ENCODE data around the gene KCNQ1.

Gene KCNQ1

GRCh38 chr11:2511421-2512369 lies 66.9 kb downstream of the KCNQ1 start:
- no peak for DNase-seq (ENCODE audit: low spot score)

- DNase-seq (ENCODE audit: low spot score): no peak
These were observed 67.9 kb downstream of the KCNQ1 start for GRCh38 chr11:2512431-2513407.

DNA sequence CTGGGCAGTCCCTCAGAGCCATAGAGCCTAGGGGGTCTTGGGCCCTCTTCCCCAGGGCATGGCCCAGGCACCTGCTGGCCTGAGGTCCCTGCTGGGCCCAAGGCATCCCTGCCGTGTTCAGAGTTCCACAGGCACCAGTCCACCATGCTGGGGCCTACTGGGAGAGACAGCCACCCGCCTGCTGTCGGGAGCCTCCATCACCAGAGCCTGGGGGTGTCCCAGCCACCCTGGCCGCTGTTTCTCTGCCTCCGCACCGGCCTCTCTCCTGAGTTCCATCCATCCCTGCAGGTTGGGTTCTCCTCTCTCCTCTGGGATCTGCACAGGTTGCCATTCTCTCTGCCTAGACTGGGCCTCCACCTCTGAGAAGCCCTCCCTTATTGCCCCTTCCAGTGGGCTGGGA lies 68.6 kb downstream of the KCNQ1 start:
- no peak for DNase-seq (ENCODE audit: low spot score)

DNA sequence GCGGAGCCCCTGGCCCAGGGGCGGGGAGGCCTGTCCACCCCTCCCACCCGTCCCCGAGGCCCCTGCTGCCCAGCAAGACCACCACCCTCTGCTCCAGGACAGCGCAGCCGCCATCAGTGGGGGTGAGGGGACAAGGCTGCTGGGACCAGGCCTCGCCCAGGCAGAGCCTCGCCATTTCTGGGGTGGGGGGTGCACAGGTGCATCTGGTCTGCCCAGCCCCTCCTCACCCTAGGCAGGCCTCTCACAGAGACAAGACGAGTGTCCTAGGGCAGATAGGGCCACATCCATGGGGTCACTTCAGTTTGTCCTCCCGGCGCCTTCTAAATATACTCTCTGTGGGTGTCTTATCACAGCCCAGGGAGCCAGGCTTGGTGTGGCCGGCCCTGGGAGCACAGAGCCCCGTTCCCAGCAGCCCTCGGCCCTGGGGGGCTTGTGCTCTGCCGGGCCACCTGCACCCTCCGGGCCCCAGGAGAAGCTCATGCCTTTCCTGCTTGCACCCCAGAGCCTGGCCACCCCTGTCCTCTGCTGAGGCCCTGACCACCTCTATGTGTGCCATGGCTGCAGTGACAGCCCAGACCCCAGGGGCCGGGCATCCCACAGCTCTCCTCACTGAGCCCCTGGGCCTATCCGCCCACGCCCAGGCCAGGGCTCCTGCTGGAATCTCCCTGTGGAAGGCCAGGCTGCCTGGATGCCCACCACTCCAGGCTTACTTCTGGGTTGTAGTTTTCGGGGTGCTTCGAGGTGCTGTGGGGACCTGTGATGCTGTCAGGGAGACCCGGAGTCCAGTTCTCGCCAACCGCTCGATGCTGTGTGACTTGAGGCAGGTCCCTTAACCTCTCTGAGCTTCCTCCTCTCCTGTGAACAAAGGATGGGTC lies 70.8 kb downstream of the KCNQ1 start:
- DNase-seq (ENCODE audit: low spot score): no peak

DNA sequence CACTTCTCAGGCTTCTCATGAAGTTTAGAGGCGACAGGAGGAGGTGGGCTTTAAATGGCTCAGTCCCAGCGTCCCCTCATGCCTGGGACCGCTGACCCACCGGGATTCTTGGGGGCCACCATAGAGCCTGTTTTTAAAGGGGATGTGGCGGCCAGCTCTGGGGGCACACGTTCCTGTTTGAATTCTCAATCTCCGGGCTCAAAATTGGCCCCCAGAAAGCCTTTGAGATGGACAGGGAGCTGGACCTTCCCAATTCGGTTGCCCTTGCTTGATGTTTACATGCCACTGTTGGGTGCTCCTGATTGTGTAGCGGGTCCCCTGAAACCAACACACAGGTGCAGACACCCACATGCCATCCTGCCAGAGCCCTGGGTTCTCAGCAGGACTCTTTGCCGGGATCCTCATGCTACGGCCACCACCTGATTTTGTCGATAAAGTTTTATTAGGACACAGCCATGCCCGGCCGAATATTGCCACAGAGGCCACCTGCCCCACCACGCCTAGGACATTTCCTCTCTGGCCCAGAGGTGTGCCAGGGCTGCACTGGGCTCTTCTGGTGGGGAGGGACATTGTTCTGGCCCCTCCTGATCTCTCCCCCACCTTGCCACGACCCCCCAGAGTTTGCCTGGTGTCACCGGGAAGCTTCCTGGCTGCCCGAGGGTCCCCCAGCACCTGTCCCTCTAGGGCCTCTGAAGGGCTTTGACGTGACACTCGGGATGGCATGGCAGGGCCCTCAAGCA lies 71.6 kb downstream of the KCNQ1 start:
- no peak for DNase-seq (ENCODE audit: low spot score)

DNA sequence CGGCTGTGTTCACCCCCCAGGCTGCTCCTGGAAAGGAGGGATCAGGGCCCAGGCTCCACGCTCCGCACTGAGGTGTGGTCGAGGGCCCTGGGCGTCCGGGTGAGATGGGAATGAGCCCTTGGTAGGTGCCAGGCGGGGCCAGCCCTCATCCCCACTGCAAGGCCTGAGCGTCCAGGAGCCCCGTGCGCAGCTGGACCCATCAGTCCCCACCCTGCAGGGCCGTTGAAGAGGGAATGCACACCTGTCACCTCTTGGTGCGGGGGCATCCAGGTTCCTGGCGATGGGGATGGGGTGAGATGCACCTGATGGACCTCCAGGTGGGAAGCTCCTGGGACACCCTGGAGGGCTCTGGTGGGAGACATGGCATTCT lies 72.2 kb downstream of the KCNQ1 start:
- DNase-seq (ENCODE audit: low spot score): no peak

GRCh38 chr11:2517386-2518064 lies 72.7 kb downstream of the KCNQ1 start:
- DNase-seq (ENCODE audit: low spot score): no peak

DNA sequence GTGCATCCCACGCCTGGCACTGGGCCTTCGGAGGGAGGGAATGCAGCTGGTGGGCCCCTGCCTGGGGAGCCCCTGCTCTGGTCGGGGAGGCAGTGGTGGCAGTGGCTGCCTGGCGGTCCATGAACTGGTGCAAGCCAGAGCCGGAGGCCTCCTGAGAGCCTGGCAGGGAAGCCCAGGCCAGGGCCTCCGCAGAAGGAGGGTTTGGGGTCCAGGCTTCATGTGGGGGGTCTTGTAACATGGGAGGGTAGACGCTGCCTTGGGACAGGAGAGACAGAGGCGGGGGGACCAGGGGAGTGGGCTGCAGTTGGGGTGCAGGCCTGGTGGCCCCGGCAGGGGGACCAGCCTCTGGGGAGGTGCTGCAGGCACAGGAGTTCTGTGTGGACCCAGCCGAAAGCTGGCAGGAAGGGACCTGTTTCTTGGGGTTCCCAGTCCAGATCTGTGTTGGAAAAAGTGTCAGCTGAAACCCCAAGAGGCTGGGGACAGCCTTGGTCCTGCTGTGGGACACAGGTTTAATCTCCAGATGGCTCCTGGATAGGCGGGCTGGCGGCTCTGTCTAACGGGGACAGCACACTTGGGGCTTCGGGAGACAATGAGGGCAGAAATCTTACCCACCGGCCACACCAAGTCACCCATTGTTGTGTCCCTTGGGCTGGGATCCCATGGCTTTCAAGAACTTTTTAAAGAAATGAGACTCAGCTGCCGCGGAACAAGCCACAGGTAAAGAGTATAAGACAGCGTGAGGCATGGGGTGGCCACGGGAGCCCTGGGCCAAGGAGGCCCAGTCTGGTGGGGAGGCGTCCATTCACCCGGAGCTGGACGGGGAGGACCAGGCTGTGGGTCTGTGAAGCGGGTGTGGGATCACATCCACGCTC lies 73.5 kb downstream of the KCNQ1 start:
- DNase-seq (ENCODE audit: low spot score): no peak

- DNase-seq (ENCODE audit: low spot score): no peak
These were observed 74.2 kb downstream of the KCNQ1 start for GRCh38 chr11:2518983-2519340.

DNA sequence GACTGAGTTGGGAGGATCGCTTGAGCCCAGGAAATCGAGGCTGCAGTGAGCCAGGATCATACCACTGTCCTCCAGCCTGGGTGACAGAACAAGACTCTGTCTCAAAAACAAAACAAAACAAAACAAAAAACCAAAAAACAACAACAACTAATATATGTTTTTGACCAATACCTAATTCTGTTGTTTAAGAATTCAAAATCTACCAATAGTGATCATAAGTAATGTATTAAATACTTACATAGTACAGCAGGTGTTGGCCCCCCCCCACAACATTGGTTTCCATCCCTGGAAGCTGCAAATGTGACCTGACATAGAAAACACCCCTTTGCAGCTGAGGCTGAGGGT lies 74.7 kb downstream of the KCNQ1 start:
- no peak for DNase-seq (ENCODE audit: low spot score)

- DNase-seq (ENCODE audit: low spot score): no peak
These were observed 75.3 kb downstream of the KCNQ1 start for GRCh38 chr11:2519862-2520735.

GRCh38 chr11:2520736-2521035 lies 75.9 kb downstream of the KCNQ1 start:
- no peak for DNase-seq (ENCODE audit: low spot score)

DNA sequence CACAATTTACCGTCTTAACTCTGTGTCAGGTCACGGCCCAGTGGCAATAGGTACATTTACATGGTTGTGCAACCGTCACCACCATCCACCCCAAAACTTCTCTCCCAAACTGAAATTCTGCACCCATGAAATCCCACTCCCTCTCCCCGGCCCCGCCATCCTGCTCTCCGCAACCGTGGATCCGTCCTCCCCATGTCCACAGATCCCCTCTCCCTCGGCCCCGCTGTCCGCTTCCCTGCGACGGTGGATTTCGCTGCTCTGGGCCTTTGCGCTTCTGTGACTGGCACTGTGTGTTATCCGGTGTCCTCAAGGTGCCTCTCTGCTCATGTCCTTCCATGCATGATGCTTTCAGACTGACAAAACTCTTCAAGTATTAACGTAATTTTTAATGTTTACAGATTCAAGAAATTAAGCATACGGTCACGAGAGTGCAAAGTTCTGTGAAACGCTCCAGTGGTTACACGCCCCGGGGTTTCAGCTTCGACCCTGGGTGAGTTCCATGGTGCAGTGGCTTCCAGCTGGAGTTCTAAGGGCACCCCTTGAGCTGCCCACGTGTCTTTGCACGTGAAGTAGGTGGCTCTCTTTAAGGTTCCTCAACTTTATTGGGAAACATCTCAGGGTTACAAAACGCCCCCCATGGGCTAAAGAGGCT lies 76.4 kb downstream of the KCNQ1 start:
- no peak for DNase-seq (ENCODE audit: low spot score)

DNA sequence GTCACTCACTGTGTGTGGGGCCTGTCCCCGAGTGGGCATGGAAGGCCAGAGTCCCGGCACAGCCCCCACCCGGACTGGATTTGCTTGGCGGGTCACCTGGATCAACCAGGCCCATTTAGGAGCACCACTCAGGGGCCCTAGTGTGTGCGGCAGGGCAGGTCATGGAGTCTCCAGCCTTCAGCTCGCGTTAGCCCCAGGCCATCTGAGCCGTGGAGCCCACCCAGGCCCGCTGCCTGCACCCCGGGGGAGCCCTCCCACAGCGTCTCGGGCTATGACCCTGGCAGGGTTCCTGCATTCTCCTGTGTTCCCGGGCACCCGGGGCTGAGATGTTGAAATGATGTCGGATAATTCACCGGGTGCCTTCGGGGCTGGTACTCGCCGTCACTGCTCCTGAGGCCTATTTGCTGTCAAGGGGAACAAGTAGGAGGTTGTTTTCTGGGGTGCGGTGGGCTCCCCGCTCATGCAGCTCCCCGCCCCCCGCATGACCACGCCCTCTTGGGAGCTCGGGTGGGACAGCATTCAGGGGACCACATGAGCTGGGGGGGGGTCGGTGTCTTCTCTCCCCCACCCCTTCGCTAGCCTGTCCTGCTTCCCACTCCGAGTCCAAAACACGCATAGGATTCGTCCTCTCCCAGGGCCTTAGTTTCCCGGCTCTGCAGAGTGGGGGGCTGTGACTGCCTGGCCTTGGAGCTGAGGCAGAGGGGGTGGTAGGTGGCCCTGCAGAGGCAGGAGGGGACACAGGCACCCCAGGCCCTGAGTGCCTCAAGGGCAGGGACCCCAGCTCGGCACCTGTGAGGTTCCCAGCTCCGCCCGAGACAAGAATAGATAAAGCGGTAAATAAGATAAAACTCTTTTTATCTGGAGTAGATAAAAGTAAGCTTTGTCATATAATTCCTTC lies 77.2 kb downstream of the KCNQ1 start:
- DNase-seq (ENCODE audit: low spot score): no peak

GRCh38 chr11:2522631-2523255 lies 77.9 kb downstream of the KCNQ1 start:
- DNase-seq (ENCODE audit: low spot score): no peak

DNA sequence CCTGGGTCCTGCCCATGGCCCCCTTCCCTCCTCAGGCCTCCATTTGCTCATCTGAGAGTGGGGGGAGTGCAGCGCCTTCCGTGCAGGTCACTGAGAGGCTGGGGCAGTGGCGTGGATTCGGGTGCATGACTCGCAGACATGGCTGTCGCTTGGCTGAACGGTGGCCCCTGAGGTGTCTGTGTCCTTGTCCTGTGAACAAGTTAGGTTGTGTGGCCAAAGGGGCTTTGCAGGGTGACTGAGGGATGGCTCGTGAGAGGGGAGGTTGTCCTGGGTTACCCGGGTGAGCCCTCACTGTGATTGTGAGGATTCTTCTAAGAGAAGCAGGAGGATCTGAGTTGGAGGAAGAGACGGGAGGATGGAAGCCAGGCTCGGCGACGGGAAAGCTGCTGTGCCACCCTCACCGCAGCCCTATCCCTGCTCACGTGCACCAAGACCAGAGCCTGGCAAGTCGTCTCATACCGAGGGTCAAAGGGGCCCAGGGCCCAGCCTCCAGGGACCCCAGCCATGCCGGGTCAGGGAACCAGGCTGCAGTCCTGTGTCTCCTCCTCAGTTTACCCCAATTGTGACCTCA lies 79.1 kb downstream of the KCNQ1 start:
- no peak for DNase-seq (ENCODE audit: low spot score)

Measured in AG08395 (cell line).